Activated CD8-positive, alpha-beta T cell treated with anti-CD3 and anti-CD28 coated beads, Interleukin-2, amount 10 ng/mL, durations not matched to agents 7 days and 5 days (primary cell): ENCODE measurements around the gene PTPN5. TPM values are rescaled to one million over a fixed set of nuclear protein-coding genes. Genes with fewer than 3 reads are reported as not detected.
A peak's percentile ranks its signal among the peaks of the same experiment; 100 is the strongest.

Source experiments
- ATAC-seq: fragments of 150-1000 bp; cut with Tn5 transposase; one replicate; pipeline ENCODE4 v1.10.0; 2021; ENCODE audit warnings: moderate library complexity
- CTCF ChIA-PET: fragments of 350-600 bp; sonication (Branson Sonifier 250); formaldehyde crosslinking; loops from one replicate; lab custom pipeline; 2021; ENCODE audit warnings: antibody characterized with exemption; lab: Charles Lee
- POLR2A ChIA-PET: fragments of 350-600 bp; sonication (Branson Sonifier 250); formaldehyde crosslinking; loops from one replicate; lab custom pipeline; 2021; ENCODE audit warnings: antibody characterized with exemption; lab: Charles Lee
- DNase-seq: peaks from one replicate; pipeline ENCODE4 v3.0.0-alpha.2; 2020
- H3K27ac Mint-ChIP-seq: one replicate; pipeline ENCODE4 v1.8.0; 2021; ENCODE audit warnings: mild to moderate bottlenecking, mixed read lengths
- H3K27me3 Mint-ChIP-seq: one replicate; pipeline ENCODE4 v1.8.0; 2021; ENCODE audit warnings: low read depth, mixed read lengths
- H3K36me3 Mint-ChIP-seq: one replicate; pipeline ENCODE4 v1.8.0; 2021; ENCODE audit warnings: low read depth, mixed read lengths
- H3K4me1 Mint-ChIP-seq: one replicate; pipeline ENCODE4 v1.8.0; 2021; ENCODE audit warnings: low read depth, mixed read lengths
- H3K4me3 Mint-ChIP-seq: one replicate; pipeline ENCODE4 v1.8.0; 2021; ENCODE audit warnings: mild to moderate bottlenecking, mixed read lengths
- H3K9me3 Mint-ChIP-seq: one replicate; pipeline ENCODE4 v1.8.0; 2022; ENCODE audit warnings: mixed read lengths; ENCODE audit not compliant: insufficient read depth
- total RNA-seq, 2 experiments: library from RNA; stranded (reverse); gene quantifications; one replicate each; pipeline ENCODE4 v1.2.3, GENCODE V29; 2021

The PTPN5 gene
- total RNA-seq, 2 experiments from 2014 or later, result not detected

DNA sequence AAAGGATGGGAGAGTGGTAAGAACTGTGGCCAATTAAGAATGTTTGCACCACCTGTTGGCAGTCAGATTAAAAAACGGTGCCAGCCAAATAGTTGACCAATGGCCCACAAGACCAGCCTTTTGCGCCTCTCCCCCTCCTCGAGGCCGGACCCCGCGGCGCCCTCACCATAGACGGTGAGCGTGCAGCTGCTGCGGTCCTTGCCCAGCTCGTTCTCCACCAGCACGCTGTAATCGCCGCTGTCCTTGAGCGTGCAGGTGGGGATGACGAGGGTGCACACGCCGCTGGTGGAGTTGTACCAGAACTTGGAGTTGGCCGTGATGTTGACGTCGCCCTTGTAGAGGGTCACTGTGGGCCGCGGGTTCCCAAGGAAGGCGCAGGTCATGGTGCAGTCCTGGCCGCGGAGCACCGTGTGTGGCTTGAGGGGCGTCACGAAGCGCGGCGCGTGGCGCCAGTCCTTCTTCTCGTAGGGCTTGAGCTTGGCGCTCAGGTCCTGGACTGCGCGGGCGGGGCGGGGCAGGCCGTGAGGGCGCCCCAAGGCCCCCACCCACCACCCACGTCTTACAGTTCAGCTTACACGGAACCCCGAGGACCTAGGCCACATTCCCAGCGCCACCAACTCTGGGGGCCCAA is 85.8 kb downstream of the PTPN5 start:
- Mint-ChIP-seq H3K27ac (no peak overlapping the region), H3K9me3 (no peaks in the 10 kb centered on the region), H3K27me3 (peaks cover 32% of the 10 kb centered on the region), H3K4me3 (no peak overlapping the region), H3K4me1 (peaks cover 16% of the 10 kb centered on the region), H3K36me3 (no peaks in the 10 kb centered on the region)
- ChIA-PET CTCF (interaction anchor here (1.7 to 5.4 kb wide), 2 partner anchors 16 to 58 kb away, joined by 6 to 35 read pairs; no protein-coding TSS in a partner anchor), POLR2A (interaction anchor here (0.6 to 0.8 kb wide), 2 partner anchors 11 to 72 kb away, joined by 3 read pairs; partner anchors contain the start of gene SPTY2D1)
- ATAC-seq (peak; percentile 25), DNase-seq (no peak)

- DNase-seq (no peak), ATAC-seq (no peak)
- POLR2A ChIA-PET, result no interaction called here
- Mint-ChIP-seq H3K36me3 (no peaks in the 10 kb centered on the region), H3K4me3 (no peak overlapping the region), H3K4me1 (peaks cover 16% of the 10 kb centered on the region), H3K27me3 (peaks cover 33% of the 10 kb centered on the region), H3K9me3 (no peaks in the 10 kb centered on the region), H3K27ac (no peak overlapping the region)
- CTCF ChIA-PET, result interaction anchor here (1.7 to 5.4 kb wide), 2 partner anchors 18 to 59 kb away, joined by 6 to 35 read pairs; no protein-coding TSS in a partner anchor
These were observed 86.9 kb downstream of the PTPN5 start for GRCh38 chr11:18704698-18705097.

GRCh38 chr11:18704045-18704645 is 87.5 kb downstream of the PTPN5 start:
- Mint-ChIP-seq H3K36me3 (no peaks in the 10 kb centered on the region), H3K9me3 (no peaks in the 10 kb centered on the region), H3K27ac (no peak overlapping the region), H3K4me3 (no peak overlapping the region), H3K4me1 (peaks cover 19% of the 10 kb centered on the region), H3K27me3 (peaks cover 37% of the 10 kb centered on the region)
- ChIA-PET CTCF (interaction anchor here (1.2 to 5.4 kb wide), 2 partner anchors 18 to 27 kb away, joined by 3 to 35 read pairs; no protein-coding TSS in a partner anchor), POLR2A (no interaction called here)
- ATAC-seq (no peak), DNase-seq (no peak)

DNA sequence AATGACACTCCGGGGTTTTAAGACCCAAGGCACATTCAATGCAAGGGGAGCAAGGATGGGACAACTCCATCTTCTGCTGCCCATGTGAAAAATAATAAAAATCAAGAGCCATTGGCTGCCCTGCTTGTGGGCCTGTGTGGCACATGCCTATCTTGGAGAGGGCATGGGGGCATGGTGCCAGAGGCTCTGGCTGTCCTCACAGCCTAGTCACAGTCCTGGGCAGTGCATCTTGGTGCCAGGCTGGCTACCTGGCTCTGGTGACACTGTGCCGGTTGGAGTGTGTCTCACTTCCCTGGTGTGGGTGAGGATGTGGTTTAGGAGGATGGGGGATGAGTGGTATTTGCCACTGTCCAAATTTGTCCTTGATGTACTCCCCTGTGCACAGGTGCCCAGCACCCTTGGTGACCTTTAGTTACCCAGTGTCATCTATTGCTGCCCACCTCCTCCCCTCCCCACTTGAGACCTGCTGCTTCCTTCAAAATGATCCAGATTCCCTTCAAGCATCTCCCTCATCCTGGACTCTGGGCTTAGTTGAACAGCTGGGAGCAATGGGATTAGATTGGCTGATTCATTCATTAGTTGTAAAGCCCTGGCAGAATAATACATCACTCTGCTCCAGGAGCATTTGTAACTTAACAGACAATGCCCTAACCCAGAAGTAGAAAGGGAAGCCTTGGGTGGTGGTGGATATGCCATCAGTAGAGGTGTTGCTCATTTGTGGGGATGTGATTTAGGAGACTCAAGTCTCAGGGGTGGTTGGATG is 88.4 kb downstream of the PTPN5 start:
- Mint-ChIP-seq H3K27ac (no peak overlapping the region), H3K9me3 (no peaks in the 10 kb centered on the region), H3K27me3 (peaks cover 37% of the 10 kb centered on the region), H3K4me3 (no peak overlapping the region), H3K36me3 (no peaks in the 10 kb centered on the region), H3K4me1 (peaks cover 22% of the 10 kb centered on the region)
- DNase-seq (no peak), ATAC-seq (no peak)
- ChIA-PET CTCF (interaction anchor here (1.2 to 5.4 kb wide), 2 partner anchors 19 to 28 kb away, joined by 3 to 35 read pairs; no protein-coding TSS in a partner anchor), POLR2A (no interaction called here)

DNA sequence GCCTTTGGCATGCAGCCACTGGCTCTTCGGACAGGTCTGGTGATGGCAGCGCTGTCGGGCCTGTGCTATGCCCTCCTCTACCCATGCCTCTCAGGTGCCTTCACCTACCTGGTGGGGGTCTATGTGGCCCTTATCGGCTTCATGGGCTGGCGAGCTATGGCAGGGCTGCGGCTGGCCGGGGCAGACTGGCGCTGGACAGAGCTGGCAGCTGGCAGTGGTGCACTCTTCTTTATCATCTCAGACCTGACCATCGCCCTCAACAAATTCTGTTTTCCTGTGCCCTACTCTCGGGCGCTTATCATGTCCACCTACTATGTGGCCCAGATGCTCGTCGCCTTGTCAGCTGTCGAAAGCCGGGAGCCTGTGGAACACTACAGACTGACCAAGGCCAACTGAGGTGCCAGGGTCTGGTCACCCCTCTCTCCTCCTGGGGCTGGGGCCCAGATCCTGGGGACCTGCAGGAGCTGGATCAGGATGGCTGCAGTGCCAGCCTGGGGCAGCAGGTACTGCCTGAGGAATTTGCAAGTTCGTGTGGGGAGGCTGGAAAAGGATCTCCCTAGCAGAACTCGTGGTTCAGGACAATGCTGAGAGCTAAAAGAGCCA is 89.9 kb downstream of the PTPN5 start:
- POLR2A ChIA-PET, result no interaction called here
- CTCF ChIA-PET, result interaction anchor here (5.4 kb wide), 1 partner anchor 20 kb away, joined by 35 read pairs; no protein-coding TSS in a partner anchor
- Mint-ChIP-seq H3K36me3 (no peaks in the 10 kb centered on the region), H3K4me3 (no peak overlapping the region), H3K9me3 (no peaks in the 10 kb centered on the region), H3K27me3 (peaks cover 31% of the 10 kb centered on the region), H3K4me1 (peaks cover 23% of the 10 kb centered on the region), H3K27ac (no peak overlapping the region)
- DNase-seq, result no peak
- no peak for ATAC-seq

GRCh38 chr11:18700872-18701271 is 90.7 kb downstream of the PTPN5 start:
- no peak overlapping the region for H3K27ac Mint-ChIP-seq
- CTCF ChIA-PET, result no interaction called here

GRCh38 chr11:18700375-18700774 is 91.2 kb downstream of the PTPN5 start:
- H3K4me1 Mint-ChIP-seq, result peaks cover 15% of the 10 kb centered on the region
- ChIA-PET POLR2A (no interaction called here), CTCF (no interaction called here)
- no peaks in the 10 kb centered on the region for H3K36me3 Mint-ChIP-seq
- ATAC-seq, result no peak
- H3K27me3 Mint-ChIP-seq, result peaks cover 23% of the 10 kb centered on the region
- DNase-seq, result no peak
- H3K9me3 Mint-ChIP-seq, result no peaks in the 10 kb centered on the region
- H3K27ac Mint-ChIP-seq, result no peak overlapping the region
- peak overlapping the region; percentile 27 for H3K4me3 Mint-ChIP-seq

More at GRCh38 chr11:18700872-18701271, 90.7 kb downstream of the PTPN5 start:
- H3K4me3 Mint-ChIP-seq, result no peak overlapping the region
- H3K36me3 Mint-ChIP-seq, result no peaks in the 10 kb centered on the region
- peaks cover 18% of the 10 kb centered on the region for H3K4me1 Mint-ChIP-seq
- no peaks in the 10 kb centered on the region for H3K9me3 Mint-ChIP-seq
- DNase-seq, result no peak
- POLR2A ChIA-PET, result no interaction called here
- no peak for ATAC-seq
- H3K27me3 Mint-ChIP-seq, result peaks cover 26% of the 10 kb centered on the region

DNA sequence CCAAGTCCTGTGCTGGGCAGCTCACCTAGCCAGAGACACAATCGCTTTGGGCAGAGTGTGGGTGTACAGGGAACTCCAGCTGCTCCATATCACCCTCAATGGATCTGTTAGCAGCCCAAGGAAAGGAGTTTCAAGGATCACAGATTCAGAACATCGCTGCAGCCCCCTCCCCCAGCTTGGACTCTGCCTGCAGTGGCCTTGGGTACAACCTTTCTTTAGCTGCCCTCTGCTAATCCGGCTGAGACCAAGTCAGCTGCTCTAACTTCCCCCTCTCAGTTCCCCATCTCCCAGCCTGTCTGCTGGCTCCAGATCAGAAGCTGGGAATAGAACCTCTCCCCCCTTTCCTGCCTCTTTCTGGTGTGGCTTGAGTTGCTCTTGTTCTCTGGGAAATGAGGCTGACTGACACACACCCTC is 91.7 kb downstream of the PTPN5 start:
- H3K4me1 Mint-ChIP-seq, result peaks cover 11% of the 10 kb centered on the region
- DNase-seq (no peak), ATAC-seq (no peak)
- no peaks in the 10 kb centered on the region for H3K9me3 Mint-ChIP-seq
- H3K36me3 Mint-ChIP-seq, result no peaks in the 10 kb centered on the region
- POLR2A ChIA-PET, result no interaction called here
- H3K4me3 Mint-ChIP-seq, result peak overlapping the region; percentile 76
- H3K27me3 Mint-ChIP-seq, result peaks cover 19% of the 10 kb centered on the region
- H3K27ac Mint-ChIP-seq, result no peak overlapping the region
- CTCF ChIA-PET, result interaction anchor here (2.0 kb wide), 1 partner anchor 32 kb away, joined by 8 read pairs; no protein-coding TSS in a partner anchor

DNA sequence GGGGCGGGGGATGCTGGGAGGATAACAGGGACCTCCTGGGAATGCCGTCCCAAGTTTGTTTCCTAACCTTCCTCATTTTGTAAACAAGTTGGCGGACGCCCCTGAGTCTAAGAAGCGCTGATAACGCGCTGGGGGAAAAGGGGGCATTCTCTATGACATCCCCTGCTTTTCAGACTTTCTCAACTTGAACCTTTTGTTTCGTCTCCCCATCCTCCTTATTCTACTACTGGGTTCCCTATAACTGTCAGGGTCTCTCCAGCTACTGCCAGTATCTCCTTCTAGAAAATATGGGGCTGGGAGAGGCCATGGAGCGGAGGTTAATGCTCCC is 92.4 kb downstream of the PTPN5 start:
- H3K9me3 Mint-ChIP-seq, result no peaks in the 10 kb centered on the region
- no peak for DNase-seq
- no peaks in the 10 kb centered on the region for H3K36me3 Mint-ChIP-seq
- H3K4me3 Mint-ChIP-seq, result peak overlapping the region; percentile 76
- H3K4me1 Mint-ChIP-seq, result peaks cover 10% of the 10 kb centered on the region
- ChIA-PET CTCF (interaction anchor here (2.0 kb wide), 1 partner anchor 32 kb away, joined by 8 read pairs; no protein-coding TSS in a partner anchor), POLR2A (no interaction called here)
- no peak for ATAC-seq
- H3K27me3 Mint-ChIP-seq, result peaks cover 18% of the 10 kb centered on the region
- peak overlapping the region; percentile 37 for H3K27ac Mint-ChIP-seq

DNA sequence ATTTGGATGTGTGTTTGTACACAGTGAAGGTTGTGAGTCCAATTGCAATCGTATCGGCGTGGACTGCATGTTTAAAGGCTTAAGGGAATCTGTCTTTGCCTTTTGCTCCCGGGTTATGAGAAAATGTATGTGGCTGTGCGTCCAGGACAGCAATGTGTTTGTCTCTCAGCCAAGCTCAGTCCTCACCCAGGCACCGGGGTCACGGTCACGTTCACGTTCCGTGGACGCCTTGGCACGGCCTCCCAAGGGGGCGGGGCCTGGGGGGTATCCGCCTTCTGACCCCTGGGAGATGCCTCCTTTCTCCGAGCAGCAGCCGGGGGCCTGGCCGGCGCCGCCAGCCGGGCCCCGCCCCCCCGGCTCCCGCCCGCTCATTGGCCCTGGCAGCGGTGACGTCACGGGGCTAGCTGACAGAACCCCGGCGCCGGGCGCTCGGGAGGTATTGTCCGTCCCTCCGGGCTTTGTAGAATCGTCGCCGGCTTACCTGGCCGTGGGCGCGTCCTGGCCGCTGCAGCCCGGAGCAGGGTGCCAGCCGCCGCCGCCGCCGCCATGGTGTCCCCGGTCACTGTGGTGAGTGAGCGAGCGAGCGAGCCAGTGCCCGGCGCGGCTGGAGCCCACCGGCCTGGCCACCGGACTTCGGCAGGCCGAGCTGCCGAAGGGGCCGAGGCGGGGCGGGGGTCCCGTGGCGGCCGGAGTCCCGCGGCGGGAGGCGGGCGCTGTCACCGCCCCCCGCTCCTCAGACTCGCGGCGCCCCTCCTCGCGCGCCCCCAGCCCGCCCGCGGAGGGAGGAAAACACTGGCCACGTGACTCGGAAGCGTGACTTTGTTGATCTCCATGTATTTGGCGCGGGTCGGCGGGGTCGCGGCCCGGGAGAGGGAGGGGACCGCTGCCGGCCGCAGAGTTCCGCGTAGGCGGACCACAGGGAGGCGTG is 93.0 kb downstream of the PTPN5 start, which contains the start of gene TMEM86A:
Gene TMEM86A, plus strand, starts transcription at position 439 of the 928 bp plus-strand sequence. Its CDS starts 108 bp downstream, at position 547.
- Mint-ChIP-seq H3K27me3 (peaks cover 18% of the 10 kb centered on the region), H3K9me3 (no peaks in the 10 kb centered on the region), H3K4me3 (peak within 1 kb of the TSS; percentile 76), H3K36me3 (no peaks in the 10 kb centered on the region), H3K4me1 (peaks cover 10% of the 10 kb centered on the region), H3K27ac (peak within 1 kb of the TSS; percentile 37)
- ChIA-PET POLR2A (interaction anchor here (0.8 kb wide), 1 partner anchor 304 kb away, joined by 4 read pairs; the partner anchor contains the start of gene LDHA), CTCF (interaction anchor here (1.1 to 2.0 kb wide), 5 partner anchors 23 to 173 kb away, joined by 3 to 8 read pairs (median 3); no protein-coding TSS in a partner anchor)
- DNase-seq (peak; percentile 90), ATAC-seq (peak; percentile 92)
